Activated naive CD4-positive, alpha-beta T cell treated with anti-CD3 and anti-CD28 coated beads, Interleukin-2, amount 50 U/mL, for 72 hours (primary cell): ENCODE data around the gene ITK. TPM values are rescaled to one million over a fixed set of nuclear protein-coding genes. Genes with fewer than 3 reads are reported as not detected.

Source experiments
- ATAC-seq, 2 donors: fragments of 150-1000 bp; cut with Tn5 transposase; 2 replicates each; pipeline ENCODE4 v1.10.0; 2021; ENCODE audit warnings: mild to moderate bottlenecking in 2 of 2, moderate library complexity in 2 of 2
- DNase-seq, 2 donors: peaks; one replicate each; pipeline ENCODE4 v3.0.0; 2021 to 2022; ENCODE audit warnings: low spot score in 2 of 2
- H3K27ac Mint-ChIP-seq, 2 donors: one replicate each; pipeline ENCODE4 v1.8.0; 2022; ENCODE audit warnings: mild to moderate bottlenecking in 2 of 2, mixed read lengths in 2 of 2
- H3K36me3 Mint-ChIP-seq, 2 donors: one replicate each; pipeline ENCODE4 v1.8.0; 2022; ENCODE audit warnings: mixed read lengths in 2 of 2
- H3K9me3 Mint-ChIP-seq, 2 donors: one replicate each; pipeline ENCODE4 v1.8.0; 2022; ENCODE audit warnings: mixed read lengths in 2 of 2
- total RNA-seq, 2 donors: library from RNA; stranded (reverse); gene quantifications; one replicate each; pipeline ENCODE4 v1.2.3, GENCODE V29; 2022

ITK gene
- total RNA-seq, 2 donors from 2014 or later: 203 to 308 TPM

DNA sequence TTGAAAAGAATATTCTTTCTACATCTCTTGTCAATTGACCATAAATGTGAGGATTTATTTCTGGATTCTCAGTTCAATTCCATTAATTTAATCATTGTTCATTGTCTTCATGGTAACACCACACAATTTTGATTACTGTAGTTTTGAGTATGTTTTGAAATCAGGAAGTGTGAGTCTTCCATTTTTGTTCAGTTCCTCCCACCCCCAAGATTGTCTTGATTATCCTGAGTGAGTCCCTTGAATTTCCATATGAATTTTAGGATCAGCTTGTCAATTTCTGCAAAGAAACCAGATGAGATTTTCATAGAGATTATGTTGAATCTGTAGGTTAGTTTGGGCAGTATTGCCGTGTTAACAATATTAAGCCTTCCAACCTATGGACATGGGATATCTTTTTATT, 94.8 kb downstream of the ITK start:
- no peak overlapping the region for H3K27ac Mint-ChIP-seq
- H3K36me3 Mint-ChIP-seq: peaks cover 10 to 25% of the 10 kb centered on the region in 2 donors

DNA sequence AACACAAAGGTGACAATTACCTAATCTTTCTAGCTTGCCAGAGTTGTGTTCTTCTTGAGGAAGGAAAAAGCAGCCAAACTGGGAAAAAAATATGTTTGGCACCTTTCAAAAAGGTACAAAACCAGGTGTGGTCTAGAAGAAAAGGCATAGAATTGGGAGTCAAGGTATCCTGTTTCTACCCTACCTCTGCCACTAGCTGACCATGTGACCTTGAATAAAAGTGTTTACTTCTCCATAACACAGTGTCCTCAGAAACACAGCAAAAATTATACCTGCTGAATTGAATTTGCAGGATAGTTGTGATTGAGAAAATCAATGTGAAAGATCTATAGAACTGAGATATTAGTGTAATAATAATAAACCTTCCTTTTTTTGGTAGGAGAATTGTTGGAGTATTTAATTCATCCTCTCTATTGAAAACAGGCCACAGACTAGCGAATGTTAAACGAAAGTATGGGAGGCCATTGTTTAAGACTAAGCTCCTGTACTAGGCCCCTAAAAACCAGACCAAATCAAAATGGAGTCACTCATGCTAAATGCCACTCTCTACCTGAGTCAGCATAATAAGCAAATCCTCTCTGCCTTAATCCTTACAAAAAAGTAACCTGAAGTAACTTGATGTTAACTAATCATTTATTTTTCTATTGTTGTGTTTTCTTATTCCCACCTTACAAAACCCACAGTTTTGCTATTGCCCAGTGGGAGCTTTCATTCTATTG, 97.8 kb downstream of the ITK start:
- no peak for ATAC-seq
- Mint-ChIP-seq H3K9me3 (peaks cover 3 to 5% of the 10 kb centered on the region in 2 donors), H3K36me3 (peaks cover 4 to 30% of the 10 kb centered on the region in 2 donors), H3K27ac (no peak overlapping the region)
- DNase-seq: no peak

More for the DNA sequence above, 94.8 kb downstream of the ITK start:
- no peaks in the 10 kb centered on the region for H3K9me3 Mint-ChIP-seq
- ATAC-seq (no peak), DNase-seq (no peak)

DNA sequence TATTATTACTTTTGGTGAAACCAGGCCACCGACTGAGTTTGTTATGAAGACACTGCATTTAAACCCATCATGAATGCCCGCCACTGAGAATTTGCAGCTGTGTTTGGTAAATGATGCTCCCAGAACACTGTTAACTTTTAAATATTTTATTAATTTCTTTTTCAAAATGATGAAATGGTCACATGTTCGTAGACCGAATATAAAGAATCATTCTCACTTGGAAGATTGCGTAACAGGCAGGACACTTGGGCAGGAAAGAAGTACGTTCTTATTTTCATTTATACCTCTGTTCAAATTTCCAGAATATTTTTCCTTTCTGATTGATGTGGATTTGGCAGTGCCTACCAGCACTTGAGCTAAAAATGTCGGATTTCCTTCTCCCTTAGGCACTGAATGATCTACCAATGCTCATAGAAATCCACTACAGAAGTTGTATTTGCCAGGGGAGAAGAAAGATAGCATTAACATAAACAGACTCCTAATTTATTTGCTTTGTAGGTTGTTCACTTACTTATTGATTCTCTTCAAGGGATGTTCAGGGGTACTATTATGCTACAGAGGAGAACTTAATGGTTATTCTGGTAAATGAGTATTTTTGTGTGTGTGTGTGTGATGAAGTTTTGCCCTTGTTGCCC, 99.1 kb downstream of the ITK start:
- H3K36me3 Mint-ChIP-seq: peaks cover 4 to 26% of the 10 kb centered on the region in 2 donors
- no peak for DNase-seq
- no peak for ATAC-seq
- peaks cover 3 to 5% of the 10 kb centered on the region in 2 donors for H3K9me3 Mint-ChIP-seq
- H3K27ac Mint-ChIP-seq: peak overlapping the region; percentile 18 to 80

DNA sequence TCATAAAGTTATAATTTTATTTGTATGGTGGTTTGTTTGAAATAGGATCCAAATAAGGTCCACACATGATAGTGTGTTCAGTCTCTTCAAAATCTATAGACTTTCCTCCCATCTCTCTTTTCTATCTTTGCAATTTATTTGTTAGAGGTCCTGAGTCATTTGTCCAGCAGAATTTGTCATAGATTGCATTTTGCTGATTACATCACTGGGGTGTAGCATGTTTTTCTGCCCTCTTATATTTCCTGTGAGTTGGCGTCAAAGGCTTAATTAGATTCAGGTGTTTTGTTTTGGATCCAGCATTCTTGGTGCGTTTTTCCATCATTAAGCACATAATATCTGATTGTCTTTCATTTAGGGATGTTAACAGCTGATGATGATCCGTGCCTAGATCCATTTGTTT, 100.3 kb downstream of the ITK start:
- peak in 1 of 2 donors; percentile 12 for ATAC-seq

DNA sequence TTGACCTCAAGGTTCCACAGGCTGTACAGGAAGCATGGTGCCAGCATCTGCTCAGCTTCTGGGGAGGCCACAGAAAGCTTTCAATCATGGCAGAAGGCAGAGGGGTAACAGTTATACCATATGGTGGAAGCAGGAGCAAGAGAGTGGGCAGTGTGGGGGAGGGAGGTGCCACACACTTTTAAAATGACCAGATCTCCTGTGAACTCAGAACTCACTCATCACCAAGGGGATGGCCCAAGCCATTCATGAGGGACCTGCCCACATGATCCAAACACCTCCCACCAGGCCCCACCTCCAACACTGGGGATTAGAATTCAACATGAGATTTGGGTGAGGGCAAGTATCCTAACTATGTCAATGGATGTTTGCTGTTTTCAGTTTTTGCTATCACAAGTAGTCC, 101.5 kb downstream of the ITK start:
- Mint-ChIP-seq H3K36me3 (peaks cover 5 to 28% of the 10 kb centered on the region in 2 donors), H3K27ac (peak overlapping the region; percentile 80 to 81), H3K9me3 (peaks cover 3 to 5% of the 10 kb centered on the region in 2 donors)
- DNase-seq: no peak
- peak in 1 of 2 donors; percentile 88 for ATAC-seq

More for the DNA sequence above, 100.3 kb downstream of the ITK start:
- peaks cover 4 to 26% of the 10 kb centered on the region in 2 donors for H3K36me3 Mint-ChIP-seq
- DNase-seq: no peak
- peaks cover 3 to 5% of the 10 kb centered on the region in 2 donors for H3K9me3 Mint-ChIP-seq
- H3K27ac Mint-ChIP-seq: peak overlapping the region; percentile 18 to 80

DNA sequence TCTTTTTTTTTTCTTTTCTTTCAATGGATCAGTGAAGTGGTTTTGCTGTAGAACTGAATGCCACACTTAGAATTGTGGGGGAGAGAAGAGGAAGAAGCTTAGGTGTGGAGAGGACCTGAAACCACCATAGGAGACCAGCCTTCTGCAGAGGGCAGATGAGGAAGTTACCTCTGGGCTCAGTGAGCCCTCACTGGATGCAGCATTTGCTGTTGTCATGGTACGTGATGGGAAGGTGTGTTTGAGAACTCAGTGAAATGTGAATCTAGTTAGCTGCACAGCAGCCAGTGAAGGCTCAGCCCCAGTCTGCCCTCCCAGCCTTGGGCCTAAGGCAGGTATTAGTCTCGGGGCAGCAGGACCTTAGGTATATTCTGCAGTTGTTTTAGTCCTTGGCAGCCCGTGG, 102.8 kb downstream of the ITK start:
- peaks cover 3 to 5% of the 10 kb centered on the region in 2 donors for H3K9me3 Mint-ChIP-seq
- H3K27ac Mint-ChIP-seq: peak overlapping the region; percentile 10 to 80
- DNase-seq (no peak), ATAC-seq (peak; percentile 17 to 61)
- H3K36me3 Mint-ChIP-seq: peaks cover 14 to 41% of the 10 kb centered on the region in 2 donors

DNA sequence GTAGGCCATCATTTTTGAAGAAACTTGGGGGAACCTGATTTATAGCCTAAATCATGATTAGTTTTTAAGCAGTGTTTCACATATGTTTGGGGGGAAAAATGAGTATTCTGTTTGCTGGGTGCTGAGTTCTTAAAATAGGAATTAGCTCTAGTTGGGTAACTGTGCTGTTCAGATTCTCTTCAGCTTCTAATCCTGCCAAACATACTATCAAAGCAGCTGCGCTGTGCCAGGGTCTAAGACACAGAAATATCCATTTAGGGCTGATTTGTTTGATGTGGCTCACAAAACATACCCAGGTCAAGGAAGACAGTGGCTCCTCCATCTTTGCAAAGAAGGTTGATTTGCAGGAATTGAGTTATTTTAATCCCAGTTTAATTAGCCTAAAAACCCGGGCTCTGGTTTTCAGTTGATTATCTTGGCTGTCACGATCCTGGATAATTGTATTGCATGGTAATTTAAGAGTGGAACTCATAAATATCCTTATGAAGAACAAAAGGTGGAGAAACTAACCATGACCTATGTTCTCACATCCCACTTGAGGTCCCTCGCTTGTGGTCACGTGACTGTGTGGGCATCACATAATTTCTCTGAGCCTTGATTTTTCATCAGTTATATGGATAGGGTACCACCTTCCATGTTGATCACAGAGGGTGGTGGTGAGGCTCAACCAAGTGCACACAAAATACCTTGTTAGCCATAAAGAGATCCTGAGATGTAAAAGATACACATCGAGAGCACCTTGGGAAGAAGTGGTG, 104.0 kb downstream of the ITK start:
- peaks cover 3 to 5% of the 10 kb centered on the region in 2 donors for H3K9me3 Mint-ChIP-seq
- H3K36me3 Mint-ChIP-seq: peaks cover 15 to 48% of the 10 kb centered on the region in 2 donors
- ATAC-seq (no peak), DNase-seq (no peak)
- H3K27ac Mint-ChIP-seq: peak overlapping the region in 1 of 2 donors; percentile 20

DNA sequence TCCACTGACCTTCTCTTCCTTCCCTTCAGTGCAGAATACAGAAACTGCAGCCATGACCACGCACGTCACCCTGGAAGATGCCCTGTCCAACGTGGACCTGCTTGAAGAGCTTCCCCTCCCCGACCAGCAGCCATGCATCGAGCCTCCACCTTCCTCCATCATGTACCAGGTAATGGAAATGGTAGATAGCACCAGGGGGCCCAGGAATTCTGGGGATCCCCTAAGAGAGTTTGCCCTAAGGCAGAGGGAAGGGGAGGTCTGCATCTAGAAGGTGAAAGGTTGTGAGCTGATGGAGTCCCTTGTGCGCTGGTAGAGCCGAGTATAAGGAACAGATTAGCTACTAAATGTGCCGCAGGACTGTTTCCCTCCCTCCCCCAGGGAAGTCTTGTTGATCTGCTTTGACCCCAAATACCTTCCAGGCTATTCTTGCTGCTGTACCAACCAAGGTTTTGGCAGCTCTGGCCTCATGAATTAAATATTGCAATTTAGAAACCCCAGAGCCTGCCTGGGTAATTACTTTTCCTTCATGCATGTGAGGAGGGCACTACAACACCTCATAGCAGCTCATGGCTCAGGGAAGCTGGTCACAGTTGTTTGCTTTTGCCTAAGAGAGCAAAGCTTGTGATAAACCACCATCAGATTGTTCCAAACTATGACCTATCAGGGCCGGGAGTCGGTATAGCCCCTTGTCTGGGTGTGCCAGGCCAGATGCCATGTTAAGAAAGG, 104.8 kb downstream of the ITK start:
- no peak for ATAC-seq
- peaks cover 3 to 5% of the 10 kb centered on the region in 2 donors for H3K9me3 Mint-ChIP-seq
- H3K36me3 Mint-ChIP-seq: peaks cover 18 to 56% of the 10 kb centered on the region in 2 donors
- no peak overlapping the region for H3K27ac Mint-ChIP-seq
- no peak for DNase-seq

DNA sequence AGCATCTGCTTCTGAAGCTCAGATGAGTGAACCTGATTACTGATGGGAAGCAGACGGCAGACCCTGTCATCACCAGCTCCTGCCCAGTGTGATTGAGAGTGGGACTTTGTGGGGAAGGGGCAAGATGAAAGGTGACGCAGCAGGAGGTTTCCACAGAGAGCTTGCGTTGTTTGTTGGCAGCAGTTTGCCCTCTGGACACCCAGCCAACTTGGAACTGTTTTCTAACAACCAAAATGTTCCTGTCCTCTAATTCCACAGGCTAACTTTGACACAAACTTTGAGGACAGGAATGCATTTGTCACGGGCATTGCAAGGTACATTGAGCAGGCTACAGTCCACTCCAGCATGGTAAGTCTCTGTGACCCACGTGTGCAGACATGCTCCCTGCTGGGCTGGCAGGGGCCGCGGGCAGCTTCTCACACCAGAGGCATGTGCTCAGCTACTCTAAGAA, 106.1 kb downstream of the ITK start:
- Mint-ChIP-seq H3K36me3 (peaks cover 17 to 56% of the 10 kb centered on the region in 2 donors), H3K27ac (no peak overlapping the region), H3K9me3 (peaks cover 0 to 2% of the 10 kb centered on the region in 2 donors)
- DNase-seq (no peak), ATAC-seq (no peak)

DNA sequence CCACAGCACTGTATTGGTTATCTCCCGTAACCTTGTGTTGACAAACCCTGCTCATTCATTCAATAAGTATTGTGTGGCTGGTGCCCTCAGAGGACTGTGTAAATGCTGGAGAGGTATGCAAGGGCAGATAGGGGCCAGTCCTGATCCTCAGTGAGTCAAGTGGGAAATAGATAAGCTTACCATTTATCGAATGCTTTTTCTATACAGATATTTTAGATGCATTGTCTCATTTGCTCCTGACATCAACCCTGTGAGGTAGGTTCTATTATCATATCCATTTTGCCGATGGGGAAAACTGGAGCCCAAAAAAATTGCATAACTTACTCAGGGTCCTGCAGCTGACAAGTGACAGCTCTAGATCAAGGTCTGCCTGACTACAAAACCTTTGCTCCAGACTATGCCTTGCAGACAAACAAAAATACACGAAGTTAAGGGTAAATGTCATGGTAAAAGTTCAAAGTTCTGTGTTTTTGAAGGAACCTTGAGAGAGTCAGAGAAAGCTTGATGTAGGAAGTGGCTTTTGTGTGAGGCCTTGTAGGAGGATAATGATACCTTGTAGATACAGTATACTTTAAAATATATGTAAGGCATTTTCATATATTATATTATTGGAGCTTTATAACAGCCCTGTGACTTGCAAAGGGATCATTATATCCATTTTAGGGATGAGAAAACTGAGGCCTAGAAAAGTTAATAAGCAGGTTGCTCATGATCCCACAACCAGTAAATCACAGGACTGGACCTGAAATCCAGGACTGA, 107.9 kb downstream of the ITK start:
- Mint-ChIP-seq H3K27ac (peak overlapping the region; percentile 81 to 84), H3K9me3 (no peaks in the 10 kb centered on the region), H3K36me3 (peaks cover 17 to 55% of the 10 kb centered on the region in 2 donors)
- ATAC-seq: no peak
- no peak for DNase-seq

DNA sequence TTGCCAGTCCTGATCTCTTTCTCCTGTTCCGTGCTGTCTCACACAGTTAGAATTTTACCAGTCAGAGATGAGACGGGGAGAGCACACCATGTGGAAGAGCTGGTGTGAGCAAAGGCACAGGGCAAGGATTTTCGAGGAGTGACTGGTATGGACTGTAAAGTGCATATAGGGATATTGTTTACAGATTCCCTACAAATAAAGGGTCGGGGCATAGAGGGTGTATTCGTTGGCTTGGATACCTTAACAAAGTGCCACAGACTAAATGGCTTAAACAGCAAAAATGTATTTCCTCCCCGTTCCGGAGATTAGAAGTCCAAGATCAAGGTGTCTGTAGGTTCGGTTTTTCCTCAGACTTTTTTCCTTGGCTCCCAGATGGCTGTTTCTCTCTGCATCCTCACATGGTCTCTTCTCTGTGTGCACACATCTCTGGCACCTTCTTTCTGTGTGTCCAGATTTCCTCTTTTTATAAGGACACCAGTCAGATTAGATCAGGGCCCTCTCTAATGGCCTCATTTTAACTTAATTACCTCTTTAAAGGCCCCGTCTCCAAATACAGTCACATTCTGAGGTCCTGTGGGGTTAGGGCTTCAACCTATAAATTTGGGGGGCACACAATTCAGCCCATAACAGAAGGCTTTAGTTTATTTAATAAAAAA, 108.7 kb downstream of the ITK start:
- Mint-ChIP-seq H3K9me3 (no peaks in the 10 kb centered on the region), H3K27ac (peak overlapping the region; percentile 81 to 84), H3K36me3 (peaks cover 17 to 59% of the 10 kb centered on the region in 2 donors)
- ATAC-seq (no peak), DNase-seq (no peak)

DNA sequence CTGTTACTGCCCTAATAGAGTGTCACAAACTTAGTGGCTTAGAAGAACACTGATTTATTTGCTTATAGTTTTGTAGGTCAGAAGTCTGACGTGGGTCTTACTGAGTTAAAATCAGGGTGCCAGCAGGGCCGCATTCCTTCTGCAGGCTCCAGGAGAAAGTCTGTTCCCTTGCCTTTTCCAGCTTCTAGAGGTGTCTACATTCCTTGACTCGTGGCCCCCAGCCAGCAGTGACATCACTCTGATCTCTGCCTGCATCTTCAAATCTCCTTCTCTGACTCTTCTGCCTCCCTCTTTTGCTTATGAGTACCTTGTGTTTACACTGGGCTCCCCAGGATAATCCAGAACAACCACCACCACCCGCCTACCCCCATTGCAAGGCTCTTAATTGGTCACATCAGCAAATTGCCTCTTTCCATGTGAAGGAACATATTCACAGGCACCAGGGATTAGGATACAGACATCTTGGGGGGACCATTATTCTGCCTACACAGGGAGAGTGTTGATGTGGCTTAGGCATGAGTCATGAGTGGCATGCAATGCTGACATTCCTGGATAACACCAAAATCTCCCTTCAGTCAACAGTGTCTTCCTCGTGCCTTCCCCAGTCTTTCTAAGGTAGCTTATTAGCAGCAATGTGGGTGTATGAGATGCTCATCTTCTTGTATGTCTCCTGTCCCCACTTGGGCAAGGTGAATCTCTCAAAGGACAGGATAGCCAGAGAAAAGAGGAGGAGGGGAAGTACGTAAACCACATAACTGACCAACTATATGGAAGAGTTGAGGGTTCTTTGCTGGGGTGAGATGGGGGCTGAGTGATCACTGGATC, 109.7 kb downstream of the ITK start:
- H3K27ac Mint-ChIP-seq: peak overlapping the region; percentile 81 to 96
- ATAC-seq (peak; percentile 28 to 75), DNase-seq (no peak)
- H3K9me3 Mint-ChIP-seq: no peaks in the 10 kb centered on the region
- peaks cover 17 to 59% of the 10 kb centered on the region in 2 donors for H3K36me3 Mint-ChIP-seq

DNA sequence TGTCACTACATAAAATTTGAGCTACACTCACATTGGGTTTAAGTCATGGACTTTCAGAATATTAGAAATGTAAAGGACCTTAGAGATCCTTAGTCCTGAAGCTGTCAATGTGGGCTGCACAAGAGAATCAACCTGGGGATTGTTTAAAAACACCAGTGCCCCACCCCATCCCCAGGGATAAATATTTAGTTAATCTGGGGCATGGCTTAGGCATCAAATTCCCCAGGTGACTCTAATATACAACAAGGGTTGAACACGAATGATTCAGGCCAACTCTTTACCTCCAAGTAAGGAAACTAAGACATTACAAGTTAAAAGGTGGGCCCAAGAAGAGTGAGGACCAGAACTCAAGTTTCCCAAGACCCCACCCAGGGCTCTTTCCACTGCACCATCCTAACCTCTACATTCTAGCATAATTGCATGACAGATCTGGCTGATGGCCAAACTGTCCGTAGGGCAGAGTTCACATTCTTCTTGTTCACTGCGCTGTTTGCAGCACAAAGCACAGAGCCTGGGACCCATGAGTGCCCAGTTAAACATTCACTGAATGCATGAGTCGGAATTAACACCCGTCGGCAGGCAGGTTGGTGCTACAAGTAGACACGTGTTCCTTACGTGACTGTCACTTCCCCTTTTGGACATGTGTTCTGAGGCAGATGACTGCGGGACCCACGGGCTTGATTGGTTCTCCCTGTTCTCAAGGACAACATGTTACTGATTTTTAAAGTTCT, 110.5 kb downstream of the ITK start:
- Mint-ChIP-seq H3K36me3 (peaks cover 17 to 64% of the 10 kb centered on the region in 2 donors), H3K27ac (peak overlapping the region; percentile 81 to 96), H3K9me3 (no peaks in the 10 kb centered on the region)
- DNase-seq (no peak), ATAC-seq (peak; percentile 52 to 80)

DNA sequence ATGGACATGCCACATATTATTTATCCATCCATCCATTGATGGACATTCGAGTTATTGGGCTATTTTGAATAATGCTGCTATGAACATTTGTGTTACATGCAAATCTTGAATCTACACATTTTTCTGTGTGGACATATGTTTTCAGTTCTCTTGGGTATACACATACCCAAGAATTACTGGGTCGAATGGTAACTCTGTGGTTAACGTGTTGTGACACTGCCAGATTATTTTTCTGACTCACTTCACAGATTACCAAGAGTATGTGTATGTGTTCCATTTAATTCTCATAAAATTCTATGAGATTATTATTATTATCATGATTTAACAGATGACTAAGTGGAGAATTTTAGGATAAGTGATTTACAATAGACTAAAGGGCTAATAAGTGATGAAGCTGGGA, 112.0 kb downstream of the ITK start:
- Mint-ChIP-seq H3K9me3 (no peaks in the 10 kb centered on the region), H3K27ac (no peak overlapping the region), H3K36me3 (peaks cover 25 to 71% of the 10 kb centered on the region in 2 donors)
- DNase-seq (no peak), ATAC-seq (peak in 1 of 2 donors; percentile 61)
